ENCODE results near the gene C1orf116.

DNA sequence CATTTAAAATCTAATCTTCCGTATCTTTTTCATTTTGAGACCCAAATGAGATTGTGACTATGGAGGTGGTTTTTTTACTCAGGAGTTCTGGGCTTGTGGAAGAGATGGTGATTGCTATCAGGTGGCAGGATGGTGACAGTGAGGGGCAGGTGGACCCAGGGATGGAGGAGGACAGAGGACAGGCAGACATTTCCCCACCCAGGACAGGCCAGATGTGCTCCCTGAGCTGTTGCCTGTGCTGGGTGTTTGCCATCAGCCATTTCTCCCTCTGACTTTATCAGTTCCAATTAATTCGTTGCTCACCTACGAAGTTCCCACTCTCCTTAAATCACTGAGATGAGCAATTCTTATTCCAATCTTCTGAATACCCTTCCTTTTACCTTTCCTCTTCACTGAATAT lies 26.5 kb downstream of the C1orf116 start:
- no peak for TF ChIP-seq GABPA (IDR thresholded peaks at IDR 0.05; ENCODE audit: low read depth)
- TF ChIP-seq EZH2phosphoT487 (IDR thresholded peaks at IDR 0.05; ENCODE audit: borderline replicate concordance, low read depth) = no peak
- no peak for TF ChIP-seq CTCF (IDR thresholded peaks at IDR 0.05)

All from SK-N-SH (cell line).